NCI-H2196 treated with DMSO at 0.1 percent for 48 hours (cell line): ENCODE data around the gene FABP7.

Source experiments
- DNase-seq: peaks from one replicate; lab custom pipeline; 2025; ENCODE audit not compliant: unreplicated experiment; lab: John Stamatoyannopoulos, UW

Gene FABP7

GRCh38 chr6:122792766-122793165, 13.2 kb downstream of the FABP7 start:
- DNase-seq = no peak

GRCh38 chr6:122797537-122797936, 18.0 kb downstream of the FABP7 start:
- DNase-seq = no peak

GRCh38 chr6:122798099-122798641, 18.7 kb downstream of the FABP7 start:
- DNase-seq = no peak

- DNase-seq = no peak
Measured at GRCh38 chr6:122799140-122799745, 19.7 kb downstream of the FABP7 start.

GRCh38 chr6:122799916-122800686, 20.6 kb downstream of the FABP7 start:
- DNase-seq = no peak

- DNase-seq = no peak
Measured at GRCh38 chr6:122800906-122801305, 21.4 kb downstream of the FABP7 start.

- no peak for DNase-seq
Measured at GRCh38 chr6:122801397-122801796, 21.9 kb downstream of the FABP7 start.

GRCh38 chr6:122803171-122803661, 23.7 kb downstream of the FABP7 start:
- no peak for DNase-seq

- DNase-seq = no peak
Measured at GRCh38 chr6:122804962-122805485, 25.5 kb downstream of the FABP7 start.

- DNase-seq = no peak
Measured at GRCh38 chr6:122806291-122806690, 26.8 kb downstream of the FABP7 start.

- no peak for DNase-seq
Measured at GRCh38 chr6:122808121-122808885, 28.8 kb downstream of the FABP7 start.

GRCh38 chr6:122809001-122809400, 29.5 kb downstream of the FABP7 start:
- DNase-seq = no peak

- no peak for DNase-seq
Measured at GRCh38 chr6:122809691-122810090, 30.2 kb downstream of the FABP7 start.

GRCh38 chr6:122810189-122810588, 30.7 kb downstream of the FABP7 start:
- DNase-seq = no peak

GRCh38 chr6:122817358-122817757, 37.8 kb downstream of the FABP7 start:
- DNase-seq = no peak

GRCh38 chr6:122817766-122818165, 38.2 kb downstream of the FABP7 start:
- DNase-seq = no peak

- no peak for DNase-seq
Measured at GRCh38 chr6:122818866-122819265, 39.4 kb downstream of the FABP7 start.

GRCh38 chr6:122821095-122821494, 41.6 kb downstream of the FABP7 start:
- DNase-seq = no peak

GRCh38 chr6:122825163-122825562, 45.6 kb downstream of the FABP7 start:
- no peak for DNase-seq

GRCh38 chr6:122829456-122829855, 49.9 kb downstream of the FABP7 start:
- no peak for DNase-seq

GRCh38 chr6:122831511-122831910, 52.0 kb downstream of the FABP7 start:
- DNase-seq = no peak
